ENCODE measurements around the gene ARL11.
A peak's percentile ranks its signal among the peaks of the same experiment; 100 is the strongest.

ARL11 gene

DNA sequence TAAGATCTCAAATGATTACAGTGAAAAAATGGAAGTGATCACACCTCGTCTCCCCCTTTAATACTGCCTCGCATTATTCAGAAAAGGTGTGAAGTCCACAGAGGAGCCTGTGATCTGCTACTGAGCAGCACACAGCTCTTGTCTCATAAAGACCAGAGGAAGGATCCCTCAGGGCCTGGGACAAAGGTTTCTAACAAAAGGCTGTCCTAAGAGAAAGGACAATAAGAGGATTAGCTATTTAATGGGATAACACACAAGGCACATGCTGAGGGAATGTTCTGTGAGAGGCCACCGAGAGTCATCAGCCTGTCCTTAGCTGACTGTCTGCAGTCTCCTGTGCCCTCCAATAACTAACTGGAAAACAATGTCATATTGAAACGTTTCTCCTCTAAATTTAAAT lies 36.3 kb downstream of the ARL11 start:
- H3K4me3 ChIP-seq (ENCODE audit: low read length): no peak overlapping the region
- TF ChIP-seq, protein P1, sequence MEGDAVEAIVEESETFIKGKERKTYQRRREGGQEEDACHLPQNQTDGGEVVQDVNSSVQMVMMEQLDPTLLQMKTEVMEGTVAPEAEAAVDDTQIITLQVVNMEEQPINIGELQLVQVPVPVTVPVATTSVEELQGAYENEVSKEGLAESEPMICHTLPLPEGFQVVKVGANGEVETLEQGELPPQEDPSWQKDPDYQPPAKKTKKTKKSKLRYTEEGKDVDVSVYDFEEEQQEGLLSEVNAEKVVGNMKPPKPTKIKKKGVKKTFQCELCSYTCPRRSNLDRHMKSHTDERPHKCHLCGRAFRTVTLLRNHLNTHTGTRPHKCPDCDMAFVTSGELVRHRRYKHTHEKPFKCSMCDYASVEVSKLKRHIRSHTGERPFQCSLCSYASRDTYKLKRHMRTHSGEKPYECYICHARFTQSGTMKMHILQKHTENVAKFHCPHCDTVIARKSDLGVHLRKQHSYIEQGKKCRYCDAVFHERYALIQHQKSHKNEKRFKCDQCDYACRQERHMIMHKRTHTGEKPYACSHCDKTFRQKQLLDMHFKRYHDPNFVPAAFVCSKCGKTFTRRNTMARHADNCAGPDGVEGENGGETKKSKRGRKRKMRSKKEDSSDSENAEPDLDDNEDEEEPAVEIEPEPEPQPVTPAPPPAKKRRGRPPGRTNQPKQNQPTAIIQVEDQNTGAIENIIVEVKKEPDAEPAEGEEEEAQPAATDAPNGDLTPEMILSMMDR (conservative IDR thresholded peaks at IDR 0.05; ENCODE audit: low read depth, low read length): no peak
- DNase-seq (ENCODE audit: low read depth): no peak

DNA sequence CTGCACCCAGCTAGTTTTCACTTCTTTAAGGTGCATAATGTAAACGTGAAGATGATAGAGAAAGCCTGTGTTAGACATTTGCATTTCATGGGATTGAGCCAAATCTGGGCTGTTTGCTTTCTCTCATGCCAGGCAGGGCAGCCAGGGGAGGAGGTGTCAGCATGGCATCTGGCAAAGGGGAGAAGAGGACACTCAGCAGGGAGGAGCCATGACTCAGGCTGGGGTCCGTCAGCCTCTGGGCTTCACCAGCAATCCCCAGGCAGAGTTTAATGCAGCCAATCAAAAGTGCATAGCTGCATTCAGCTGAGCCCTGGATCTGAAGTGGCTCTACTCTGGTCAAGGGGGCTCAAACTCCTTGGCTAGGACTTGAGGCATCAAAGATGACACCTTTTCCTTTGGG lies 39.5 kb downstream of the ARL11 start:
- no peak for DNase-seq (ENCODE audit: low read depth)
- TF ChIP-seq, protein P1 (conservative IDR thresholded peaks at IDR 0.05; ENCODE audit: low read depth, low read length): no peak
- no peak overlapping the region for H3K4me3 ChIP-seq (ENCODE audit: low read length)

DNA sequence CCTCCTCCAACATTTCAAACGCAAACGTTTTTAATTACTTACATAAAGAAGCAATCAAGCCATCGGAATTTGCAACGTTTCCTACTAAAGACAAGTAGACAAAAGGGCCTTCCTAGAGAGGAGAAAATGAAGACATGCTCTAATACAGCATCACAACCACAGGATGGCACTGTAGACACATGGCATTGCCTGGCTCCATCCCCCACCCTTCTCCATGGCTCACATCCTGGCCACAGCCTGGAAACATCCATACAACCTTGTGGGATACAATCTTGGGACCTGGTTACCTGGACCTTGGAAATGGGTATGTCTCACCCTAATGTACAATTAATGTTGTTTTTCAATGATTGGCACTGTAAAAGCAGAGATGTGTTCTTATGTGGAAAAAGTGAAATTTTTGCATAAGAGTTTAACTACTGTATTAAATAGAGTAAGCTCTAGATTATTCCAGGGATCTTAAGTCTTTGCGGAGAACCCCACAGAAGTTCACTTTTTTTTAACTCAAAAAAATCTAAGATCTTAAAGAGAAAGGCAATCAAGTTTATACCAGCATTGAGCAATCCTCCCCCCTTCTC lies 41.5 kb downstream of the ARL11 start:
- TF ChIP-seq, protein P1 (conservative IDR thresholded peaks at IDR 0.05; ENCODE audit: low read depth, low read length): peak; percentile 73
- DNase-seq (ENCODE audit: low read depth): no peak
- H3K4me3 ChIP-seq (ENCODE audit: low read length): no peak overlapping the region

GRCh38 chr13:49670828-49671227 lies 42.5 kb downstream of the ARL11 start:
- DNase-seq (ENCODE audit: low read depth): no peak
- H3K4me3 ChIP-seq (ENCODE audit: low read length): no peak overlapping the region
- TF ChIP-seq, protein P1 (conservative IDR thresholded peaks at IDR 0.05; ENCODE audit: low read depth, low read length): no peak

- no peak overlapping the region for H3K4me3 ChIP-seq (ENCODE audit: low read length)
- DNase-seq (ENCODE audit: low read depth): no peak
- TF ChIP-seq, protein P1 (conservative IDR thresholded peaks at IDR 0.05; ENCODE audit: low read depth, low read length): no peak
Measured at GRCh38 chr13:49676581-49677298, 48.4 kb downstream of the ARL11 start.

- DNase-seq (ENCODE audit: low read depth): no peak
- H3K4me3 ChIP-seq (ENCODE audit: low read length): no peak overlapping the region
- TF ChIP-seq, protein P1 (conservative IDR thresholded peaks at IDR 0.05; ENCODE audit: low read depth, low read length): no peak
Measured at GRCh38 chr13:49678191-49678914, 50.0 kb downstream of the ARL11 start.

Measured in retinal pigment epithelial cell (primary cell).